ENCODE data around the gene IQCN.

- TF ChIP-seq CTCF (IDR thresholded peaks at IDR 0.05; ENCODE audit: low read depth, low read length, poor library complexity, severe bottlenecking) (peak; percentile 44), EZH2phosphoT487 (IDR thresholded peaks at IDR 0.05; ENCODE audit: borderline replicate concordance, low read length) (no peak)
These were observed 48.7 kb upstream of the IQCN start, which contains the start of gene LSM4 for GRCh38 chr19:18322759-18323460.
